GM10266 (cell line): Measurements from ENCODE around the gene CDH13.

Experiments used
- DNase-seq: peaks from one replicate; pipeline ENCODE4 v3.0.0; 2012; ENCODE audit errors: extremely low spot score
- TF ChIP-seq, protein P1 (sequence below): IDR thresholded peaks from 2 replicates; pipeline ENCODE4 v1.5.1; 2012; ENCODE audit warnings: mild to moderate bottlenecking, low read depth; ENCODE audit not compliant: control insufficient read depth, insufficient read depth; ENCODE audit errors: missing control alignments

Gene CDH13

GRCh38 chr16:82628088-82628423 is 1.3 kb downstream of the CDH13 start:
- TF ChIP-seq, protein P1, sequence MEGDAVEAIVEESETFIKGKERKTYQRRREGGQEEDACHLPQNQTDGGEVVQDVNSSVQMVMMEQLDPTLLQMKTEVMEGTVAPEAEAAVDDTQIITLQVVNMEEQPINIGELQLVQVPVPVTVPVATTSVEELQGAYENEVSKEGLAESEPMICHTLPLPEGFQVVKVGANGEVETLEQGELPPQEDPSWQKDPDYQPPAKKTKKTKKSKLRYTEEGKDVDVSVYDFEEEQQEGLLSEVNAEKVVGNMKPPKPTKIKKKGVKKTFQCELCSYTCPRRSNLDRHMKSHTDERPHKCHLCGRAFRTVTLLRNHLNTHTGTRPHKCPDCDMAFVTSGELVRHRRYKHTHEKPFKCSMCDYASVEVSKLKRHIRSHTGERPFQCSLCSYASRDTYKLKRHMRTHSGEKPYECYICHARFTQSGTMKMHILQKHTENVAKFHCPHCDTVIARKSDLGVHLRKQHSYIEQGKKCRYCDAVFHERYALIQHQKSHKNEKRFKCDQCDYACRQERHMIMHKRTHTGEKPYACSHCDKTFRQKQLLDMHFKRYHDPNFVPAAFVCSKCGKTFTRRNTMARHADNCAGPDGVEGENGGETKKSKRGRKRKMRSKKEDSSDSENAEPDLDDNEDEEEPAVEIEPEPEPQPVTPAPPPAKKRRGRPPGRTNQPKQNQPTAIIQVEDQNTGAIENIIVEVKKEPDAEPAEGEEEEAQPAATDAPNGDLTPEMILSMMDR, result no peak
- no peak for DNase-seq

DNA sequence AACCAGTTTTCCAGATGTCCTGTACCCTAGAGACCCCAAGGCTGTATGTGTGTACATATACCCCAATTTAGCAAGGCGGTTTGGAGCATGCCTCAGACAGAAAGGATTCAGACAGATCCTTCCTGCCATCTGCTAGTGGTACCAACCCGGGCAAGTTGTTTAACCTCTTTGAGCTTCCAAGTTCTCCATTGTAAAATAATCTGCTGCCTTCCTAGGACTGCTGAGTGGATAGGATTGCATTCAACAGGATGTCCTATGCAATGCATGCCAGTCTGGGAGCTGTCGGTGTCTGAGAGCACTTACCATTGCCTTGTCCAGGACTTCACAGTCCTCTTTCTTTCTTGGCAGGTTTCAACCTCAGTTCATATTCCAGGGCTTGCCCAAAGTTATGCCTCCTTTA is 1.9 kb downstream of the CDH13 start:
- TF ChIP-seq, protein P1, result no peak

DNA sequence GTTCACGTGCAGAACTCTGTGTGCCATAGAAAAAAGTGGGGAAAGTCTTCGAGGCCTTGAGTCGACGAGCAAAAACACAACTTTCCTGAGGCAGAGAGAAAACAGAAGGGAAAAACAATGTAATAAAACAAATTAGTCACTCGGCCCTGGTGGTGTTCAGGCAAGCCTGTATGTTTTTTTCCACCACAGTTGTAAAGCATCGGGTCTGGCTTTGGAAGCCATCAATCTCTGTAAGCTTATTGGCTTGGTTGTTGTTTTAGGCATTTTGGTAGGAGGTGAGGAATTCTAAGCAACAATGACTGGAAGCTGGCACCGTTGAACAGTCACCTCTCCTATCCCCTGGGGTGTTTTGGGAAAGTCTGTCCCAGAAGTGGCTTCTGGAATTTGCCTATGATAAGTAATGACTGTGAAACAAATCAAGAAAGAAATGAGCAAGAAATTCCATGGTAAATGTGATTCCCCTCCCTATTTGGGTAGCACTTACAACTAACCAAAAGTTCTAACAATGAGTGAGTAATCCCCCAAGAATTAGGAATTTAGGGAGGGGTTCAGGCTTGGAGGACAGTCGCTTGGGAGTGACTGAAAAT is 2.8 kb downstream of the CDH13 start:
- TF ChIP-seq, protein P1, result no peak
- DNase-seq, result no peak

More for the DNA sequence above, 1.9 kb downstream of the CDH13 start:
- DNase-seq, result no peak

GRCh38 chr16:82630219-82630618 is 3.5 kb downstream of the CDH13 start:
- no peak for DNase-seq
- TF ChIP-seq, protein P1, result no peak

DNA sequence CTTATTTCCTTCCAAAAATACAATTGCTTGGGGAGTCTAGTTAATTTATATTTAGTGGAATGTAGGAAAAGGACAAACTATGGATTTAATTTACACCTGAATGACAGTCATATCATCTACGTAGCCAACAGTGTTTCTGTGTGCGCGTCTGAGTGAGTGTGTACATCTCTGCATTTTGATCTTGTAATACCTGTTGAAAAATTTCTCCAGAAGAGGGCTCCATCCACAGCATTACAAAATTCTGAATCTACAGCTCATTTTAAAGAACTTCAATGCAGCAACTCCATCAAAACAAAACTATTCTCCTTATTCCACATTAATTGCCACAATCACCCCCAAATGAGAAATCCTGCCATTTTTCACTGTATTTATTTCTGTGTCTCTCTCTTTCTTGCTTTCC is 3.9 kb downstream of the CDH13 start:
- DNase-seq, result no peak
- TF ChIP-seq, protein P1, result no peak

GRCh38 chr16:82631701-82632685 is 5.2 kb downstream of the CDH13 start:
- TF ChIP-seq, protein P1, result peak; percentile 8

GRCh38 chr16:82633964-82634600 is 7.3 kb downstream of the CDH13 start:
- TF ChIP-seq, protein P1, result no peak
- DNase-seq, result no peak

More at GRCh38 chr16:82631701-82632685, 5.2 kb downstream of the CDH13 start:
- no peak for DNase-seq
